Measurements from ENCODE around the gene TRAF3IP1. TPM values are rescaled to one million over a fixed set of nuclear protein-coding genes. Genes with fewer than 3 reads are reported as not detected.
A peak's percentile ranks its signal among the peaks of the same experiment; 100 is the strongest.

Gene TRAF3IP1
- total and polyA plus RNA-seq, 2 of the 13 experiments (the other 11 are each of a cell fraction or from before 2014, with no cell fraction given) = 4.1 to 12.9 TPM

DNA sequence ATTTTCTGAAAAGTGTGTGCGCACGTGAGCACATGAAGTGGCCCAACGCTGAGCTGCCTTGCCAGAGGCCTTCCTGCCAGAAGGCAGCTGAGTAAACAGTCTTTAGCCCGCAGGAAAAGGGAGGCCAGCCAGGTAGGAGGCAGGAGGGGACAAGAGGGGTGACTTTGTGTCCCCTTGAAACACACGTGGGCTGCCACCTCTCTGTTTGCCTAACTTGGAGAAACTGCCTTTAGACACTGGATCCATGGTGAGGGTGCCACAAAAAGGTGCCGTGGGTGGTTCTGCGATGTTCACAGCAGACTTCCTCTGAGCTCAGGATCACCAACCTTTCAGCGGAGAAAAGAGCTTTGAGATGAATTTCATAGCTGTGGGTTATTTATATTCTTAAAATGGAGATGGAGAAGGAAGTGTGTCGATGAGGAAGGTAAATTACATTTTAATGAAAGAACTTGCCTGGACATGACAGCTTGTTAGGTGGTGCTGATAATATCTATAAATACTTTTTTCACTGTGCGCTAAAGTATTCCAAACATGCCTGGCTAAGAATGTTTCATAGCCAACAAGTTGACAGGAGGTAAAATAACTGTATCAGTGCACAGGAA, 69.8 kb downstream of the TRAF3IP1 start (continued):
- TF ChIP-seq ATAD3A (CRISPR knock-in tag; IDR thresholded peaks at IDR 0.05) (no peak), SETDB1 (CRISPR knock-in tag; IDR thresholded peaks at IDR 0.05; ENCODE audit: borderline replicate concordance) (no peak), MAZ (IDR thresholded peaks at IDR 0.05; ENCODE audit: borderline replicate concordance, low read depth, low read length) (no peak), MAZ (CRISPR knock-in tag; IDR thresholded peaks at IDR 0.05; ENCODE audit: low read depth) (no peak), KDM4B (CRISPR knock-in tag; IDR thresholded peaks at IDR 0.05) (no peak), FOXA1 (IDR thresholded peaks at IDR 0.05) (no peak), FOXA1 (CRISPR knock-in tag; IDR thresholded peaks at IDR 0.05) (peak; percentile 16; the same call in 1 of the 2 replicates), ZNF282 (IDR thresholded peaks at IDR 0.05; ENCODE audit: partially characterized antibody) (no peak), ZNF337 (CRISPR knock-in tag; IDR thresholded peaks at IDR 0.05; ENCODE audit: borderline replicate concordance, low read depth) (no peak)
- TF ChIP-seq, protein P1, sequence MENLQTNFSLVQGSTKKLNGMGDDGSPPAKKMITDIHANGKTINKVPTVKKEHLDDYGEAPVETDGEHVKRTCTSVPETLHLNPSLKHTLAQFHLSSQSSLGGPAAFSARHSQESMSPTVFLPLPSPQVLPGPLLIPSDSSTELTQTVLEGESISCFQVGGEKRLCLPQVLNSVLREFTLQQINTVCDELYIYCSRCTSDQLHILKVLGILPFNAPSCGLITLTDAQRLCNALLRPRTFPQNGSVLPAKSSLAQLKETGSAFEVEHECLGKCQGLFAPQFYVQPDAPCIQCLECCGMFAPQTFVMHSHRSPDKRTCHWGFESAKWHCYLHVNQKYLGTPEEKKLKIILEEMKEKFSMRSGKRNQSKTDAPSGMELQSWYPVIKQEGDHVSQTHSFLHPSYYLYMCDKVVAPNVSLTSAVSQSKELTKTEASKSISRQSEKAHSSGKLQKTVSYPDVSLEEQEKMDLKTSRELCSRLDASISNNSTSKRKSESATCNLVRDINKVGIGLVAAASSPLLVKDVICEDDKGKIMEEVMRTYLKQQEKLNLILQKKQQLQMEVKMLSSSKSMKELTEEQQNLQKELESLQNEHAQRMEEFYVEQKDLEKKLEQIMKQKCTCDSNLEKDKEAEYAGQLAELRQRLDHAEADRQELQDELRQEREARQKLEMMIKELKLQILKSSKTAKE (CRISPR knock-in tag; IDR thresholded peaks at IDR 0.05; ENCODE audit: borderline replicate concordance) = no peak
- TF ChIP-seq, protein P2, sequence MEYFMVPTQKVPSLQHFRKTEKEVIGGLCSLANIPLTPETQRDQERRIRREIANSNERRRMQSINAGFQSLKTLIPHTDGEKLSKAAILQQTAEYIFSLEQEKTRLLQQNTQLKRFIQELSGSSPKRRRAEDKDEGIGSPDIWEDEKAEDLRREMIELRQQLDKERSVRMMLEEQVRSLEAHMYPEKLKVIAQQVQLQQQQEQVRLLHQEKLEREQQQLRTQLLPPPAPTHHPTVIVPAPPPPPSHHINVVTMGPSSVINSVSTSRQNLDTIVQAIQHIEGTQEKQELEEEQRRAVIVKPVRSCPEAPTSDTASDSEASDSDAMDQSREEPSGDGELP (IDR thresholded peaks at IDR 0.05; ENCODE audit: borderline replicate concordance, low read depth) = peak; percentile 17; the same call in 1 of the 2 replicates
- TF ChIP-seq, protein P3, sequence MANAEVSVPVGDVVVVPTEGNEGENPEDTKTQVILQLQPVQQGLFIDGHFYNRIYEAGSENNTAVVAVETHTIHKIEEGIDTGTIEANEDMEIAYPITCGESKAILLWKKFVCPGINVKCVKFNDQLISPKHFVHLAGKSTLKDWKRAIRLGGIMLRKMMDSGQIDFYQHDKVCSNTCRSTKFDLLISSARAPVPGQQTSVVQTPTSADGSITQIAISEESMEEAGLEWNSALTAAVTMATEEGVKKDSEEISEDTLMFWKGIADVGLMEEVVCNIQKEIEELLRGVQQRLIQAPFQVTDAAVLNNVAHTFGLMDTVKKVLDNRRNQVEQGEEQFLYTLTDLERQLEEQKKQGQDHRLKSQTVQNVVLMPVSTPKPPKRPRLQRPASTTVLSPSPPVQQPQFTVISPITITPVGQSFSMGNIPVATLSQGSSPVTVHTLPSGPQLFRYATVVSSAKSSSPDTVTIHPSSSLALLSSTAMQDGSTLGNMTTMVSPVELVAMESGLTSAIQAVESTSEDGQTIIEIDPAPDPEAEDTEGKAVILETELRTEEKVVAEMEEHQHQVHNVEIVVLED (CRISPR knock-in tag; IDR thresholded peaks at IDR 0.05; ENCODE audit: borderline replicate concordance) = no peak
